Panc1 (cell line): ENCODE measurements around the gene MINDY4.

Experiments
- CTCF ChIP-seq: fragments of 450-650 bp; IDR thresholded peaks from 2 replicates; pipeline ENCODE4 v1.5.1; 2017; ENCODE audit warnings: mild to moderate bottlenecking
- POLR2AphosphoS5 ChIP-seq: IDR thresholded peaks from 2 replicates; pipeline ENCODE4 v1.6.1; 2012; ENCODE audit warnings: mild to moderate bottlenecking, low read depth, low read length, moderate library complexity
- TCF7L2 ChIP-seq: IDR thresholded peaks from 2 replicates; pipeline ENCODE4 v1.6.1; 2011; ENCODE audit warnings: mild to moderate bottlenecking, low read depth, low read length, inconsistent platforms
- TF ChIP-seq, protein P1 (sequence below), 2 experiments: IDR thresholded peaks; 2 replicates each; pipeline ENCODE4 v1.6.1; 2011 to 2012; ENCODE audit warnings: low read depth in 2 of 2, control low read depth in 1 of 2, low read length in 1 of 2, mild to moderate bottlenecking in 1 of 2, moderate library complexity in 1 of 2; ENCODE audit not compliant: insufficient read depth in 1 of 2

DNA sequence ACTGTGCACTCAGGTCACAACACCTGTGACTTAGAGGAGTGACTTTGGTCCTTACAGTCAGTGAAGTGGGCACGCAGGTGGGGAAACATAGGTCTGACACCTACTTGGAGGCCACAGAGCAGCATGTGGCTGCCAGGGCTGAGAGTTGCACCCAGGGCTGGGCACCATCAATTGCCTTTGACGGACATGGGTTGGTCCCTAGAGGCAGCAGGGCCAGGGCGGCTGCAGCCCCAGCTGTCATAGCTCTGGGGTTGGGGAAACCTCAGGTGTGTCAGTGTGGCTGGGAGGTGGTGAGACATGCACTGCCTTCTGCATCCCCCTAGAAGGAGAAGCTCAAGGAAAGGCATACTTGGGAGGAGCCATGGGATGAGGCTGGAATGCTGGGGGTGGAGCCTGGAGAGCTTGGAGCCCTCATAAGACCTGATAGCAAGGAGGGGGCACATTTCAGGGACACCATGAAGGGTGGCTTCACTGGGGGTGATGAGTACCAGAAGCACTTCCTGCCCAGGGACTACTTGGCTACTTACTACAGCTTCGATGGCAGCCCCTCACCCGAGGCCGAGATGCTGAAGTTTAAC lies 19.4 kb upstream of the MINDY4 start, which contains the start of gene INMT:
- TF ChIP-seq CTCF: no peak
- TF ChIP-seq, protein P1, sequence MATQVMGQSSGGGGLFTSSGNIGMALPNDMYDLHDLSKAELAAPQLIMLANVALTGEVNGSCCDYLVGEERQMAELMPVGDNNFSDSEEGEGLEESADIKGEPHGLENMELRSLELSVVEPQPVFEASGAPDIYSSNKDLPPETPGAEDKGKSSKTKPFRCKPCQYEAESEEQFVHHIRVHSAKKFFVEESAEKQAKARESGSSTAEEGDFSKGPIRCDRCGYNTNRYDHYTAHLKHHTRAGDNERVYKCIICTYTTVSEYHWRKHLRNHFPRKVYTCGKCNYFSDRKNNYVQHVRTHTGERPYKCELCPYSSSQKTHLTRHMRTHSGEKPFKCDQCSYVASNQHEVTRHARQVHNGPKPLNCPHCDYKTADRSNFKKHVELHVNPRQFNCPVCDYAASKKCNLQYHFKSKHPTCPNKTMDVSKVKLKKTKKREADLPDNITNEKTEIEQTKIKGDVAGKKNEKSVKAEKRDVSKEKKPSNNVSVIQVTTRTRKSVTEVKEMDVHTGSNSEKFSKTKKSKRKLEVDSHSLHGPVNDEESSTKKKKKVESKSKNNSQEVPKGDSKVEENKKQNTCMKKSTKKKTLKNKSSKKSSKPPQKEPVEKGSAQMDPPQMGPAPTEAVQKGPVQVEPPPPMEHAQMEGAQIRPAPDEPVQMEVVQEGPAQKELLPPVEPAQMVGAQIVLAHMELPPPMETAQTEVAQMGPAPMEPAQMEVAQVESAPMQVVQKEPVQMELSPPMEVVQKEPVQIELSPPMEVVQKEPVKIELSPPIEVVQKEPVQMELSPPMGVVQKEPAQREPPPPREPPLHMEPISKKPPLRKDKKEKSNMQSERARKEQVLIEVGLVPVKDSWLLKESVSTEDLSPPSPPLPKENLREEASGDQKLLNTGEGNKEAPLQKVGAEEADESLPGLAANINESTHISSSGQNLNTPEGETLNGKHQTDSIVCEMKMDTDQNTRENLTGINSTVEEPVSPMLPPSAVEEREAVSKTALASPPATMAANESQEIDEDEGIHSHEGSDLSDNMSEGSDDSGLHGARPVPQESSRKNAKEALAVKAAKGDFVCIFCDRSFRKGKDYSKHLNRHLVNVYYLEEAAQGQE (IDR thresholded peaks at IDR 0.05; ENCODE audit: insufficient read depth in 1 of 2, low read depth in 2 of 2, low read length in 1 of 2): no peak
- TF ChIP-seq POLR2AphosphoS5: no peak
- no peak for TF ChIP-seq TCF7L2
